ENCODE results near the gene SLC1A7. TPM values are rescaled to one million over a fixed set of nuclear protein-coding genes. Genes with fewer than 3 reads are reported as not detected.

Gene SLC1A7
- total and polyA plus RNA-seq, 2 of the 13 experiments (the other 11 are each of a cell fraction or from before 2014, with no cell fraction given), result 0.04 to 2.0 TPM

GRCh38 chr1:53125122-53125521 is 17.3 kb downstream of the SLC1A7 start (continued):
- TF ChIP-seq NFATC3 (CRISPR knock-in tag; IDR thresholded peaks at IDR 0.05), result no peak
- TF ChIP-seq ELF4 (CRISPR knock-in tag; IDR thresholded peaks at IDR 0.05; ENCODE audit: borderline replicate concordance), result no peak
- TF ChIP-seq E2F2 (CRISPR knock-in tag; IDR thresholded peaks at IDR 0.05; ENCODE audit: borderline replicate concordance), result no peak
- no peak for TF ChIP-seq ZMAT5 (CRISPR knock-in tag; IDR thresholded peaks at IDR 0.05; ENCODE audit: borderline replicate concordance, low read depth)
- TF ChIP-seq KDM2A (CRISPR knock-in tag; IDR thresholded peaks at IDR 0.05; ENCODE audit: borderline replicate concordance, low read depth), result no peak
- TF ChIP-seq HHEX (CRISPR knock-in tag; IDR thresholded peaks at IDR 0.05), result no peak

GRCh38 chr1:53123453-53124140 is 18.8 kb downstream of the SLC1A7 start:
- DNase-seq (ENCODE audit: low spot score), result no peak
- intact Hi-C loops (cut with micrococcal nuclease; ENCODE audit: unreplicated experiment) (loop anchor here (5.0 kb wide), 2 partner anchors 36 to 59 kb away; no protein-coding TSS in a partner anchor), in situ Hi-C loops (cut with HindIII; ENCODE audit: extremely low pct_ligation_motif_present, low pct_unique_long_range_greater_than_20kb) (no loop called here)
- H3K4me2 ChIP-seq (ENCODE audit: low read depth, low read length), result peak overlapping the region; percentile 62
- H3K36me3 ChIP-seq (replicated peaks in 1 of 2; ENCODE audit: control insufficient read depth in 1 of 2, insufficient read depth in 2 of 2, low read length in 2 of 2), result no peaks in the 10 kb centered on the region
- BruUV-seq (replicated peaks), result no TSS peak
- H2AFZ ChIP-seq (ENCODE audit: low read length), result no peak overlapping the region
- H3K9ac ChIP-seq (ENCODE audit: insufficient read depth, low read depth, low read length), result no peak overlapping the region
- no peaks in the 10 kb centered on the region for H4K20me1 ChIP-seq (ENCODE audit: insufficient read depth, low read length)
- H3K4me3 ChIP-seq (replicated peaks in 1 of 3; ENCODE audit: insufficient read depth in 1 of 3, low read depth in 2 of 3, low read length in 3 of 3), result no peak overlapping the region; a peak in 1 of 6 replicates
- 72% methylated on average over 10 of the region's 19 CpGs for WGBS (ENCODE audit: low lambda C conversion rate)
- H3K4me1 ChIP-seq (ENCODE audit: insufficient read depth, low read length), result peaks cover 82% of the 10 kb centered on the region
- no peak for ATAC-seq
- H3K9me3 ChIP-seq (ENCODE audit: low read length), result no peaks in the 10 kb centered on the region
- H3K27me3 ChIP-seq (ENCODE audit: control insufficient read depth in 1 of 2, insufficient read depth in 2 of 2, low read length in 2 of 2), result no peaks in the 10 kb centered on the region; a peak in 3 of 5 replicates
- no peak for FAIRE-seq
- no peak overlapping the region for H3K27ac ChIP-seq (ENCODE audit: extremely low read length, insufficient read depth, low read length)
- POLR2A ChIA-PET, result interaction anchor here (0.8 to 3.2 kb wide), 5 partner anchors 15 to 37 kb away, joined by 3 to 24 read pairs (median 20); no protein-coding TSS in a partner anchor
- CTCF ChIA-PET (ENCODE audit: low intra/inter-chr PET ratio, low total read pairs), result no interaction called here
- no peaks in the 10 kb centered on the region for H3K79me2 ChIP-seq (ENCODE audit: insufficient read depth, low read length)
- TF ChIP-seq ATF7-NPFF (CRISPR knock-in tag; IDR thresholded peaks at IDR 0.05; ENCODE audit: low read depth), result 0 out of 2 replicates have a peak, but pooled peaks have one; percentile 8
- no peak for TF ChIP-seq ZNF614 (CRISPR knock-in tag; IDR thresholded peaks at IDR 0.05; ENCODE audit: borderline replicate concordance)
- TF ChIP-seq HNRNPK (IDR thresholded peaks at IDR 0.05; ENCODE audit: low read depth, low read length, poor library complexity, severe bottlenecking), result no peak
- TF ChIP-seq YY1 (IDR thresholded peaks at IDR 0.05; ENCODE audit: insufficient read depth, insufficient replicate concordance, low read depth, low read length), result no peak
- TF ChIP-seq HHEX (CRISPR knock-in tag; IDR thresholded peaks at IDR 0.05), result no peak
- TF ChIP-seq SETDB1 (CRISPR knock-in tag; IDR thresholded peaks at IDR 0.05; ENCODE audit: borderline replicate concordance), result 0 out of 2 replicates have a peak, but pooled peaks have one; percentile 57
- no peak for TF ChIP-seq TCF7L2 (IDR thresholded peaks at IDR 0.05; ENCODE audit: low read depth, low read length)
- no peak for TF ChIP-seq ZNF674 (CRISPR knock-in tag; IDR thresholded peaks at IDR 0.05; ENCODE audit: low read depth)
- no peak for TF ChIP-seq POLR2AphosphoS5 (IDR thresholded peaks at IDR 0.05; ENCODE audit: low read depth, low read length)
- TF ChIP-seq FOXA3 (CRISPR knock-in tag; IDR thresholded peaks at IDR 0.05), result no peak
- peak; percentile 35; the same call in 1 of the 2 replicates for TF ChIP-seq ZNF687 (CRISPR knock-in tag; IDR thresholded peaks at IDR 0.05)
- TF ChIP-seq ZBTB21 (CRISPR knock-in tag; IDR thresholded peaks at IDR 0.05), result no peak

Data from HepG2 (cell line).